K562 treated with DMSO at 1 percent for 4 hours (cell line): ENCODE data around the gene RNASEH2B. TPM values are rescaled to one million over a fixed set of nuclear protein-coding genes. Genes with fewer than 3 reads are reported as not detected.

Experiments
- total RNA-seq: library from RNA; unstranded; fragments of 300-600 nt; gene quantifications from 2 replicates; pipeline ENCODE4 v1.2.3, GENCODE V29; 2022; ENCODE audit not compliant: insufficient read depth

RNASEH2B gene, protein sequence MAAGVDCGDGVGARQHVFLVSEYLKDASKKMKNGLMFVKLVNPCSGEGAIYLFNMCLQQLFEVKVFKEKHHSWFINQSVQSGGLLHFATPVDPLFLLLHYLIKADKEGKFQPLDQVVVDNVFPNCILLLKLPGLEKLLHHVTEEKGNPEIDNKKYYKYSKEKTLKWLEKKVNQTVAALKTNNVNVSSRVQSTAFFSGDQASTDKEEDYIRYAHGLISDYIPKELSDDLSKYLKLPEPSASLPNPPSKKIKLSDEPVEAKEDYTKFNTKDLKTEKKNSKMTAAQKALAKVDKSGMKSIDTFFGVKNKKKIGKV
- total RNA-seq = 25.6 and 53.1 TPM in 2 replicates

DNA sequence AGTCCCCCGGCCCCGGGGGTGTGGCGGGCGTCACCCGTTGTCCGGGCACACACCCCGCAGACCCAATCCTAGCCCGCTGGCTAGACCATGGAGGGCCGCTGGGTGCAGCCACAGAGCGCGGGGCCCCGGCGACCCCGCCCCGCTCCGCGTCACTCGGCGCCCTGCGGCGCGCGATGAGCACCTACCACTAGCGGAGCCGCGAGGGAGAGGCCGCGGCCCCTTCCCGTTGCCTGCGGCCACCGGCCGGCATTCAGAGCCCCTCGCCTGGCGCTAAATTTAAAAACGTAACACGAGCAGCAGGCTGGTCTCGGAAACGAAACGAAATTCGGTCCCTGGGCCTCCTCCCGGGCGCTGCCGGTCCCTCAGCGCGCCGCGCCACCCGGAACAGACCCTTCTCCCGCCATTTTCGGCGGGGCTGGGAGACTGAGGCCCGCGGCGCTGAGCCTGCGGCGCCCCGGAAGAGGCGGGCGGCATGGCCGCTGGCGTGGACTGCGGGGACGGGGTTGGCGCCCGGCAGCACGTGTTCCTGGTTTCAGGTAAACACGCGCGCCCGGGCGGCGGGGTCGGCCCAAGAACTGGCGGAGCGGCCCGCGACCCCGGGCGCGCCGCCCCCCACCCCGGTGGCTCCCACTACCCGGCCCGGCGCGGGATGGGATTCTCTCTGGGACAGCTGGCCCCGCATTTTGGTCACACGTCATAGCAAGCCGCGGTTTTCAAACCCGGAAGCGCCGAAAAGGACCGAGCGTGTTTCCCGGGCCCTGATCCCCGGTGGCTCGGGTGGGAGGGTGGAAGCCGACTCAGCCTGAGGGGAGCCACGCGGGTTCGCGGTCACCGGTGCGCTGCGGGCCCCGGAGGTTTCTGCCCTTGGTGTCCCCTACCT, at the start of gene RNASEH2B:
Gene RNASEH2B, plus strand, starts transcription at position 187 of the 880 bp plus-strand sequence. Its CDS starts 286 bp downstream, at position 473.

Other genes starting within 250 kb of the RNASEH2B start
- gene DLEU7, start 66.1 kb upstream of the RNASEH2B start, total RNA-seq = not detected in 2 replicates
- gene C13orf42, start 201.5 kb downstream of the RNASEH2B start, total RNA-seq = not detected in 2 replicates